OCI-LY7 (cell line): ENCODE data around the gene HCFC1.

ENCODE experiments used
- EZH2phosphoT487 ChIP-seq: fragments of 200-600 bp; sonication (generic); IDR thresholded peaks from 2 replicates; pipeline ENCODE4 v1.6.1; 2018; ENCODE audit warnings: low read depth, borderline replicate concordance, mild to moderate bottlenecking, mixed run types, antibody characterized with exemption, low read length, moderate library complexity, mixed read lengths
- TF ChIP-seq, protein P1 (sequence below): fragments of 200-600 bp; sonication (generic); conservative IDR thresholded peaks from 2 replicates; pipeline ENCODE4 v1.5.1; 2014; ENCODE audit warnings: mild to moderate bottlenecking, antibody characterized with exemption, low read length, moderate library complexity, mixed read lengths

GRCh38 chrX:154011376-154012335, 40.0 kb upstream of the HCFC1 start:
- TF ChIP-seq, protein P1, sequence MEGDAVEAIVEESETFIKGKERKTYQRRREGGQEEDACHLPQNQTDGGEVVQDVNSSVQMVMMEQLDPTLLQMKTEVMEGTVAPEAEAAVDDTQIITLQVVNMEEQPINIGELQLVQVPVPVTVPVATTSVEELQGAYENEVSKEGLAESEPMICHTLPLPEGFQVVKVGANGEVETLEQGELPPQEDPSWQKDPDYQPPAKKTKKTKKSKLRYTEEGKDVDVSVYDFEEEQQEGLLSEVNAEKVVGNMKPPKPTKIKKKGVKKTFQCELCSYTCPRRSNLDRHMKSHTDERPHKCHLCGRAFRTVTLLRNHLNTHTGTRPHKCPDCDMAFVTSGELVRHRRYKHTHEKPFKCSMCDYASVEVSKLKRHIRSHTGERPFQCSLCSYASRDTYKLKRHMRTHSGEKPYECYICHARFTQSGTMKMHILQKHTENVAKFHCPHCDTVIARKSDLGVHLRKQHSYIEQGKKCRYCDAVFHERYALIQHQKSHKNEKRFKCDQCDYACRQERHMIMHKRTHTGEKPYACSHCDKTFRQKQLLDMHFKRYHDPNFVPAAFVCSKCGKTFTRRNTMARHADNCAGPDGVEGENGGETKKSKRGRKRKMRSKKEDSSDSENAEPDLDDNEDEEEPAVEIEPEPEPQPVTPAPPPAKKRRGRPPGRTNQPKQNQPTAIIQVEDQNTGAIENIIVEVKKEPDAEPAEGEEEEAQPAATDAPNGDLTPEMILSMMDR = no peak
- TF ChIP-seq EZH2phosphoT487 = no peak
